Activated T-helper 17 cell treated with anti-CD3 and anti-CD28 coated beads, Interleukin-2, amount 50 U/mL, for 72 hours (primary cell): ENCODE measurements around the gene KCNS1. TPM values are rescaled to one million over a fixed set of nuclear protein-coding genes. Genes with fewer than 3 reads are reported as not detected.

Experiments used
- total RNA-seq, 2 donors: library from RNA; stranded (reverse); gene quantifications; one replicate each; pipeline ENCODE4 v1.2.3, GENCODE V29; 2022

KCNS1 gene
- total RNA-seq, 2 donors from 2014 or later: 0.15 to 0.24 TPM

Other genes starting within 250 kb of the KCNS1 start
- gene YWHAB, start 215.4 kb downstream of the KCNS1 start, total RNA-seq: 100 to 1,000 TPM; 130 to 236 TPM
- gene PABPC1L, start 191.1 kb downstream of the KCNS1 start, total RNA-seq: 10 to 100 TPM; 49.3 to 85.9 TPM
- 10 to 100 TPM; 40.1 to 44.8 TPM for gene TOMM34, start 140.7 kb downstream of the KCNS1 start, total RNA-seq
- gene STK4, start 134.6 kb downstream of the KCNS1 start, total RNA-seq: 100 to 1,000 TPM; 168 to 215 TPM
- 1 to 10 TPM in 1 of 2 donors, not detected in 1; 5.4 TPM for gene WFDC5, start 14.0 kb upstream of the KCNS1 start, total RNA-seq
- gene WFDC12, start 23.3 kb upstream of the KCNS1 start, total RNA-seq: not detected
- not detected for gene PI3, start 73.8 kb upstream of the KCNS1 start, total RNA-seq
- not detected for gene SEMG1, start 105.9 kb upstream of the KCNS1 start, total RNA-seq
- gene SEMG2, start 120.2 kb upstream of the KCNS1 start, total RNA-seq: not detected
- gene SLPI, start 153.4 kb upstream of the KCNS1 start, total RNA-seq: not detected
- not detected for gene RBPJL, start 205.7 kb upstream of the KCNS1 start, total RNA-seq
- under 1 TPM; 0.11 to 0.66 TPM for gene MATN4, start 207.2 kb upstream of the KCNS1 start, total RNA-seq
- gene SDC4, start 247.3 kb upstream of the KCNS1 start, total RNA-seq: 10 to 100 TPM; 21.6 to 62.6 TPM